Amniotic stem cell (primary cell): ENCODE results near the gene NOLC1.

Experiments
- DNase-seq: peaks from one replicate; lab custom pipeline; 2025; lab: John Stamatoyannopoulos, UW

Gene NOLC1

DNA sequence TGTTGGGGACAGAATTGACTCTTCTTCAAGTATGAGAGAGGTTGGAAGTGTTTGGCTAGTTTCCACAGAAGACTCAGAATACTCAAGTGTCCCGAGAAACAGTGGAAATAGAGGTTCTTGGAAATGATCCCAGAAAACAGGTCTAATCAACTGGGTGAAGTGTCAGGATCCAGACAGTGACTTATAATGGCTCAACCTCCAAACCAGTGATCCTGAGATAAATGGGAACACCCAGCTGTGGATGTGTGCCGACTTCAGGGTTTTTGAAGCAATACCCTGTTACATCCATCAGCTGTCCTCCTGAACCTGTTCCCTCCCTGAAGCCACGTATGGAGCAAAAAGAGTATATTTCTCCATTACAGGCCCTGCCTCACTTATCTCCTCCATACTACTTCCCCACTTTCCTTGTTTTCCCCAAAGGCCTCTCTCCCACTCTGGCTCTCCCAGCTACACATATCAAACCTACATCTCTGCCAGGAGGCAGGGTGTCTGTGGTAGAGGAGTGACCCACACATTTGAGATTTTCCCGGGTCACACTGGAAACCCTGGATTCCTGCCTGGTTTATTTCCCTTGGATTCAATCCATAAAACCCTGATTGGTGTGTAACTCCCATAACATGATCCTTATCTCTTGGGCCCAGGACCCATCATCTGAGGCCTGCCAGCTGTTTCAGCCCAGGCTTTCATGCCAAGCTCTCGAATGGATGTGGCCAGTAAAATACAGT lies 56.3 kb downstream of the NOLC1 start:
- no peak for DNase-seq

DNA sequence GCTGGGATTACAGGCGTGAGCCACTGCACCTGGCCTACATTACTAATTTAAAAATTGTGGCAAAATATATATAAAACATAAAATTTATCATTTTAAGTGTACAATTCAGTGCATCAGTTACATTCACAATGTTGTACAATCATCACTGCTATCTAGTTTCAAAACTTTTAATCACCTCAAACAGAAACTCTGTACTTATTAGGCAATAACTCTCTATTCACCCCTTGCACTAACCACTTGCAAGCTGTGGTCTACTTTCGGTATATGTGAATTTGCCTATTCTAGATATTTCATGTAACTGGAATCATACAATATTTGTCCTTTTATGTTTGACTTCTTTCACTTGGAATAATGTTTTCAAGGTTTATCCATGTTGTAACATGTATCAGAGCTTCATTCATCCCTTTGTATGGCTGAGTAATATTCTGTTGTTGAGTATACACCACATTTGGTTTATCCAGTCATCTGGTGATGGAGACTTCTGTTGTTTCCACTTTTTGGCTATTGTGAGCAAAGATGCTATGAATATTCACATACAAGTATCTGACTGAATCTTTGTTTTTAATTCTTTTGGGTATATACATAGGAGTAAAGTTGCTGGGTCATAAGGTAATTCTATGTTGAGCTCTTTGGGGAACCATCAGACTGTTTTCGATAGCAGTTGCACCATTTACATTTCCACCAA lies 59.6 kb downstream of the NOLC1 start:
- DNase-seq, result no peak
